Naive thymus-derived CD4-positive, alpha-beta T cell (primary cell): Measurements from ENCODE around the gene RAB28. TPM values are rescaled to one million over a fixed set of nuclear protein-coding genes. Genes with fewer than 3 reads are reported as not detected.

Source experiments
- ATAC-seq: fragments of 150-1000 bp; cut with Tn5 transposase; 2 replicates; pipeline ENCODE4 v1.10.0; 2021; ENCODE audit warnings: mild to moderate bottlenecking, moderate library complexity
- CTCF ChIA-PET: fragments of 350-600 bp; sonication (Branson Sonifier 250); formaldehyde crosslinking; loops from one replicate; lab custom pipeline; 2021; ENCODE audit warnings: antibody characterized with exemption; lab: Charles Lee
- POLR2A ChIA-PET: fragments of 350-600 bp; sonication (Branson Sonifier 250); formaldehyde crosslinking; loops from one replicate; lab custom pipeline; 2021; ENCODE audit warnings: antibody characterized with exemption, inconsistent platforms; lab: Charles Lee
- DNase-seq, 9 donors: peaks; one replicate each; pipeline versions ENCODE4 v3.0.0 to v3.0.0-alpha.2; 2020 to 2022; ENCODE audit warnings: mixed read lengths in 1 of 9
- H3K27ac ChIP-seq: one replicate; pipeline ENCODE4 v1.7.0; 2013; ENCODE audit warnings: mild to moderate bottlenecking, low read depth, low read length, moderate library complexity
- H3K27me3 ChIP-seq, 2 donors: one replicate each; pipeline ENCODE4 v1.7.0; 2013; ENCODE audit warnings: low read length in 2 of 2, mild to moderate bottlenecking in 2 of 2, moderate library complexity in 2 of 2; ENCODE audit not compliant: control insufficient read depth in 2 of 2, insufficient read depth in 2 of 2
- H3K36me3 ChIP-seq, 3 experiments: 1 replicate in 2 of 3; 2 replicates in 1 of 3; pipeline ENCODE4 v1.7.0; 2013; ENCODE audit warnings: low read length in 3 of 3, mild to moderate bottlenecking in 3 of 3, moderate library complexity in 1 of 3; ENCODE audit not compliant: insufficient read depth in 3 of 3, control insufficient read depth in 2 of 3
- H3K4me1 ChIP-seq, 2 donors: one replicate each; pipeline ENCODE4 v1.7.0; 2013; ENCODE audit warnings: low read length in 2 of 2, mild to moderate bottlenecking in 2 of 2, moderate library complexity in 1 of 2; ENCODE audit not compliant: control insufficient read depth in 2 of 2, insufficient read depth in 2 of 2
- H3K4me3 ChIP-seq: 2 replicates; pipeline ENCODE4 v1.7.0; 2013; ENCODE audit warnings: mild to moderate bottlenecking, low read length
- H3K9me3 ChIP-seq, 3 experiments: 1 replicate in 2 of 3; 2 replicates in 1 of 3; pipeline ENCODE4 v1.7.0; 2013; ENCODE audit warnings: low read length in 3 of 3; ENCODE audit not compliant: control insufficient read depth in 2 of 3
- H3K27ac Mint-ChIP-seq, 9 donors: one replicate each; pipeline ENCODE4 v1.8.0; 2020 to 2022; ENCODE audit warnings: mixed read lengths in 9 of 9, mild to moderate bottlenecking in 8 of 9, moderate library complexity in 5 of 9, inconsistent platforms in 2 of 9
- H3K27me3 Mint-ChIP-seq, 5 donors: one replicate each; pipeline ENCODE4 v1.8.0; 2021 to 2022; ENCODE audit warnings: mixed read lengths in 5 of 5, mild to moderate bottlenecking in 1 of 5
- H3K36me3 Mint-ChIP-seq, 5 donors: one replicate each; pipeline ENCODE4 v1.8.0; 2020 to 2022; ENCODE audit warnings: mixed read lengths in 5 of 5, mild to moderate bottlenecking in 3 of 5, inconsistent platforms in 1 of 5
- H3K4me1 Mint-ChIP-seq, 7 donors: one replicate each; pipeline ENCODE4 v1.8.0; 2020 to 2022; ENCODE audit warnings: mixed read lengths in 7 of 7, mild to moderate bottlenecking in 3 of 7, inconsistent platforms in 1 of 7
- H3K4me3 Mint-ChIP-seq, 10 donors: one replicate each; pipeline ENCODE4 v1.8.0; 2020 to 2022; ENCODE audit warnings: mild to moderate bottlenecking in 10 of 10, mixed read lengths in 10 of 10, moderate library complexity in 6 of 10, inconsistent platforms in 2 of 10
- H3K9me3 Mint-ChIP-seq, 11 donors: one replicate each; pipeline ENCODE4 v1.8.0; 2020 to 2022; ENCODE audit warnings: mixed read lengths in 11 of 11, mild to moderate bottlenecking in 4 of 11, inconsistent platforms in 1 of 11, moderate library complexity in 1 of 11
- intact Hi-C, 2 donors: fragments of 100-400 bp; cut with micrococcal nuclease; formaldehyde crosslinking; loops; one replicate each; pipeline ENCODE4 v1.15.1; 2023
- polyA plus RNA-seq, 2 donors: library from polyadenylated mRNA; unstranded; fragments of 300-500 nt; fragmentation: Illumina TruSeq; gene quantifications; one replicate each; pipeline ENCODE4 v1.2.3, GENCODE V29; 2021
- total RNA-seq, 6 experiments: library from RNA in 5 of 6; stranded (reverse) in 5 of 6; gene quantifications; 1 replicate in 5 of 6; 2 replicates in 1 of 6; pipeline ENCODE4 v1.2.3 and lab custom pipeline; 2021 to 2026

RAB28 gene
- total and polyA plus RNA-seq, 7 experiments from 2014 or later: 8.0 to 16.1 (median 14.0) TPM

GRCh38 chr4:13364653-13365052 is 119.5 kb downstream of the RAB28 start:
- ChIA-PET CTCF (no interaction called here), POLR2A (no interaction called here)
- Mint-ChIP-seq H3K27ac (no peak overlapping the region), H3K27me3 (no peaks in the 10 kb centered on the region), H3K36me3 (peaks cover 2 to 62% (median 56%) of the 10 kb centered on the region in 5 donors), H3K9me3 (peaks cover 0 to 1% (median 0%) of the 10 kb centered on the region in 11 donors), H3K4me3 (no peak overlapping the region), H3K4me1 (no peaks in the 10 kb centered on the region)
- Histone ChIP-seq H3K4me3 (no peak overlapping the region), H3K36me3 (peaks cover 0 to 4% (median 0%) of the 10 kb centered on the region in 3 experiments), H3K27me3 (no peaks in the 10 kb centered on the region), H3K9me3 (no peaks in the 10 kb centered on the region), H3K27ac (no peak overlapping the region), H3K4me1 (no peaks in the 10 kb centered on the region)
- ATAC-seq: no peak
- intact Hi-C loops: no loop called here
- no peak for DNase-seq

- ATAC-seq (no peak), DNase-seq (no peak)
- CTCF ChIA-PET: no interaction called here
- Mint-ChIP-seq H3K4me1 (no peaks in the 10 kb centered on the region), H3K9me3 (peaks cover 0 to 1% (median 0%) of the 10 kb centered on the region in 11 donors), H3K27me3 (no peaks in the 10 kb centered on the region), H3K4me3 (no peak overlapping the region), H3K36me3 (peaks cover 4 to 65% (median 58%) of the 10 kb centered on the region in 5 donors), H3K27ac (no peak overlapping the region)
- H3K4me3 ChIP-seq: no peak overlapping the region
- no peaks in the 10 kb centered on the region for H3K4me1 ChIP-seq
- no peaks in the 10 kb centered on the region for H3K9me3 ChIP-seq
- peaks cover 0 to 4% (median 0%) of the 10 kb centered on the region in 3 experiments for H3K36me3 ChIP-seq
- POLR2A ChIA-PET: no interaction called here
- H3K27me3 ChIP-seq: no peaks in the 10 kb centered on the region
- H3K27ac ChIP-seq: no peak overlapping the region
- intact Hi-C loops: no loop called here
Observed at GRCh38 chr4:13364172-13364571, 120.0 kb downstream of the RAB28 start.

DNA sequence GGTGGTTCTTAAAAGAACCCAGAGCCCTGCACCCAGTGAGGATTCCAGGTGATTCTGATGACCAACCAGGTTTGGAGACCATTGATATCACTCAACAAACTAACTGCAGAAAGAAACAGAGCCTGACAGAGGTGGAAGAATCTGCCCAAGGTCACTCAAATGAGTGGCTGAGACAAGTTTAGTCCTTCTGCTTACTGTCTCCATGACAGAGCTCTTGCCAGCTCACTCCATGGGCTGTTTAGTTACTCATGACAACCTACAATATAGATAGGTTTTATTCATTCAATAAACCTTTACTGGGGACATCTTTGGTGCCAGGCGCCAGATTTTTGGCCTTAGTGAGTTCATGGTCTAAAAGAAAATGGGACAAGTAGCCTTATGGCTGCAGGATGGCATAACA is 124.3 kb downstream of the RAB28 start:
- Mint-ChIP-seq H3K27ac (no peak overlapping the region), H3K36me3 (peaks cover 4 to 49% (median 42%) of the 10 kb centered on the region in 5 donors), H3K27me3 (no peaks in the 10 kb centered on the region), H3K4me3 (no peak overlapping the region), H3K9me3 (peaks cover 0 to 4% (median 0%) of the 10 kb centered on the region in 11 donors), H3K4me1 (no peaks in the 10 kb centered on the region)
- POLR2A ChIA-PET: no interaction called here
- Histone ChIP-seq H3K9me3 (no peaks in the 10 kb centered on the region), H3K27ac (no peak overlapping the region), H3K4me3 (no peak overlapping the region), H3K4me1 (no peaks in the 10 kb centered on the region), H3K27me3 (no peaks in the 10 kb centered on the region), H3K36me3 (no peaks in the 10 kb centered on the region)
- intact Hi-C loops: no loop called here
- DNase-seq (no peak), ATAC-seq (no peak)
- CTCF ChIA-PET: no interaction called here

DNA sequence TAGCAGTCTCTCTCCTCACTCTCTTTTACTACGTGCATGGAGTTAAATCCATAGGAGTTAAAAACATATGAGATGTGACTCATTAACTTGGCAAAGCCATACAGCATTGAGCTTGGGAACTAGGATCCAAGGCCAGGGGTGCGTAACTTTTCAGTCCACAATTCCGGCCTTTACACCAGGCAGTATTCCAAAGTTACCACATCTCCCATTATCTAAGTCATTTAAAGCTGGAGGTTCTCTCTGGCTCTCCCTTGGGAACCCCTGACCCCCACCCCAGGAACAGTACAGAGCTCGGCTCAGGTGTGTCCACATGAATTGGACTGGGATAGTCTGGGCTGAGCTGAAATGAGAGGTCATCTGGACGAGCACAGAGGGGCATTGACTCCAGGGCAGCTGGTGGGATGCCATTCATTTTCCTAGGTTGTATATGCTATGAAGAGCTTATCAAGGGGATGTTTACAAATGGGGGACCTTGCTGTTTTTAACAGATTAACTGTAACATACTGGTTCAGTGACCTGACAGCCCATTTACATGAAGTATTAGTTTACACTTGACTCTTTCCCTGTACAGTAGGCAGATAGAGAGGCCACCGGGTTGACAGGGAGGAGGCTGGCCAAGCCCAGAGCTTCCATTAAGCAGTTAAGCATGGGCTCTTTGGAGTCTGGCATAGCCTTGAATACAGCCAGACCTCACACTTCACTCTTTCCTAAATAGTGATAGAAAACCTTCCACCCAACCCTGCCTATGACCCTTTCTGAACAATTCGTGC is 128.8 kb downstream of the RAB28 start:
- H3K27me3 ChIP-seq: no peaks in the 10 kb centered on the region
- Mint-ChIP-seq H3K4me3 (no peak overlapping the region), H3K27me3 (no peaks in the 10 kb centered on the region), H3K27ac (no peak overlapping the region), H3K36me3 (peaks cover 4 to 46% (median 38%) of the 10 kb centered on the region in 5 donors), H3K4me1 (no peaks in the 10 kb centered on the region), H3K9me3 (peaks cover 0 to 10% (median 3%) of the 10 kb centered on the region in 11 donors)
- H3K36me3 ChIP-seq: no peaks in the 10 kb centered on the region
- POLR2A ChIA-PET: no interaction called here
- intact Hi-C loops: no loop called here
- ATAC-seq: no peak
- no peaks in the 10 kb centered on the region for H3K4me1 ChIP-seq
- H3K9me3 ChIP-seq: peaks cover 0 to 5% (median 0%) of the 10 kb centered on the region in 3 experiments
- CTCF ChIA-PET: no interaction called here
- H3K27ac ChIP-seq: no peak overlapping the region
- no peak for DNase-seq
- no peak overlapping the region for H3K4me3 ChIP-seq

DNA sequence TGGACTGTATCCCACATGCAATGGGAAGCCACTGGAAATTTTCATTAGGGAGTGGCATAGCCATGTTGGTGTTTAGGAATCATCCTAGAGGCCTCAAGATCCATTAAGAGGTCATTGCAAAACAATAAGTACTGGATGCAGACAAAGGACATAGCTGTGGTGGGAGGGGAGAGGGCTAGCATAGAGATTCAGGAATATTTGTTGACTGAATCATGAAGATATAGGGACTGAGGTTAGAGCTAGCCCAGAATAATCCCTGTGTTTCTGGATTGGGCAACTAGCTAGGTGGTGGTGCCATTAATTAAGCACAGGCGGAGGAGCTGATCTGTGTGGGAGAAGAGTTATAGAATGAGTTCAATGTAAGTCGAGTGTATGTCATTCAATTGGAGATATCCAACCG is 135.0 kb downstream of the RAB28 start:
- Mint-ChIP-seq H3K36me3 (peaks cover 1 to 45% (median 37%) of the 10 kb centered on the region in 5 donors), H3K4me3 (no peak overlapping the region), H3K4me1 (no peaks in the 10 kb centered on the region), H3K27ac (no peak overlapping the region), H3K9me3 (peaks cover 0 to 10% (median 4%) of the 10 kb centered on the region in 11 donors), H3K27me3 (no peaks in the 10 kb centered on the region)
- no peak overlapping the region for H3K27ac ChIP-seq
- intact Hi-C loops: no loop called here
- no peaks in the 10 kb centered on the region for H3K36me3 ChIP-seq
- no peak overlapping the region for H3K4me3 ChIP-seq
- peaks cover 0 to 5% (median 0%) of the 10 kb centered on the region in 3 experiments for H3K9me3 ChIP-seq
- DNase-seq (no peak), ATAC-seq (no peak)
- H3K27me3 ChIP-seq: no peaks in the 10 kb centered on the region
- POLR2A ChIA-PET: no interaction called here
- H3K4me1 ChIP-seq: no peaks in the 10 kb centered on the region
- CTCF ChIA-PET: no interaction called here

- no peak overlapping the region for H3K4me3 Mint-ChIP-seq
- DNase-seq: no peak
- Histone ChIP-seq H3K9me3 (peaks cover 0 to 5% (median 0%) of the 10 kb centered on the region in 3 experiments), H3K4me3 (no peak overlapping the region), H3K36me3 (no peaks in the 10 kb centered on the region), H3K4me1 (no peaks in the 10 kb centered on the region), H3K27me3 (no peaks in the 10 kb centered on the region), H3K27ac (no peak overlapping the region)
- H3K36me3 Mint-ChIP-seq: peaks cover 1 to 49% (median 33%) of the 10 kb centered on the region in 5 donors
- H3K27me3 Mint-ChIP-seq: no peaks in the 10 kb centered on the region
- H3K9me3 Mint-ChIP-seq: peaks cover 0 to 10% (median 4%) of the 10 kb centered on the region in 11 donors
- intact Hi-C loops: no loop called here
- ChIA-PET POLR2A (no interaction called here), CTCF (no interaction called here)
- H3K4me1 Mint-ChIP-seq: no peaks in the 10 kb centered on the region
- H3K27ac Mint-ChIP-seq: no peak overlapping the region
- ATAC-seq: no peak
Observed at GRCh38 chr4:13348216-13348615, 135.9 kb downstream of the RAB28 start.
